ENCODE results near the gene MTUS2.
"Not testable (repeated sequence)": the region's sequence is repeated elsewhere in the genome, so short reads cannot be mapped to it uniquely, and the experiment has no call there.

The MTUS2 gene

GRCh38 chr13:28984326-28984725 lies 164.2 kb downstream of the MTUS2 start:
- Histone ChIP-seq H3K79me2 (ENCODE audit: control insufficient read depth, insufficient read depth, low read length, unreplicated experiment) (no peaks in the 10 kb centered on the region), H3K4me3 (ENCODE audit: low read depth, low read length) (no peak overlapping the region), H3K27ac (ENCODE audit: low read depth, low read length) (no peak overlapping the region), H3K4me1 (ENCODE audit: control insufficient read depth, insufficient read depth, low read length, unreplicated experiment) (no peaks in the 10 kb centered on the region), H3K27me3 (ENCODE audit: insufficient read depth, low read length) (no peaks in the 10 kb centered on the region), H3K36me3 (ENCODE audit: insufficient read depth, low read length) (no peaks in the 10 kb centered on the region), H2AFZ (ENCODE audit: low read length, unreplicated experiment) (no peak overlapping the region)

- no peak overlapping the region for H3K4me3 ChIP-seq (ENCODE audit: low read depth, low read length)
- H3K36me3 ChIP-seq (ENCODE audit: insufficient read depth, low read length): no peaks in the 10 kb centered on the region
- H3K27ac ChIP-seq (ENCODE audit: low read depth, low read length): no peak overlapping the region
- no peak overlapping the region for H2AFZ ChIP-seq (ENCODE audit: low read length, unreplicated experiment)
- H3K79me2 ChIP-seq (ENCODE audit: control insufficient read depth, insufficient read depth, low read length, unreplicated experiment): no peaks in the 10 kb centered on the region
- no peaks in the 10 kb centered on the region for H3K27me3 ChIP-seq (ENCODE audit: insufficient read depth, low read length)
- H3K4me1 ChIP-seq (ENCODE audit: control insufficient read depth, insufficient read depth, low read length, unreplicated experiment): no peaks in the 10 kb centered on the region
Measured at GRCh38 chr13:28984825-28985224, 164.7 kb downstream of the MTUS2 start.

- H3K36me3 ChIP-seq (ENCODE audit: insufficient read depth, low read length); H3K79me2 ChIP-seq (ENCODE audit: control insufficient read depth, insufficient read depth, low read length, unreplicated experiment); H2AFZ ChIP-seq (ENCODE audit: low read length, unreplicated experiment); H3K4me1 ChIP-seq (ENCODE audit: control insufficient read depth, insufficient read depth, low read length, unreplicated experiment); H3K27ac ChIP-seq (ENCODE audit: low read depth, low read length); H3K27me3 ChIP-seq (ENCODE audit: insufficient read depth, low read length); H3K4me3 ChIP-seq (ENCODE audit: low read depth, low read length): not testable (repeated sequence)
Measured at GRCh38 chr13:28990378-28990777, 170.2 kb downstream of the MTUS2 start.

- Histone ChIP-seq H3K27ac (ENCODE audit: low read depth, low read length) (no peak overlapping the region), H3K4me3 (ENCODE audit: low read depth, low read length) (no peak overlapping the region), H3K27me3 (ENCODE audit: insufficient read depth, low read length) (no peaks in the 10 kb centered on the region), H3K4me1 (ENCODE audit: control insufficient read depth, insufficient read depth, low read length, unreplicated experiment) (no peaks in the 10 kb centered on the region), H3K36me3 (ENCODE audit: insufficient read depth, low read length) (no peaks in the 10 kb centered on the region), H3K79me2 (ENCODE audit: control insufficient read depth, insufficient read depth, low read length, unreplicated experiment) (no peaks in the 10 kb centered on the region), H2AFZ (ENCODE audit: low read length, unreplicated experiment) (no peak overlapping the region)
Measured at GRCh38 chr13:28991764-28992163, 171.6 kb downstream of the MTUS2 start.

- Histone ChIP-seq H3K27ac (ENCODE audit: low read depth, low read length) (no peak overlapping the region), H3K27me3 (ENCODE audit: insufficient read depth, low read length) (no peaks in the 10 kb centered on the region), H3K4me1 (ENCODE audit: control insufficient read depth, insufficient read depth, low read length, unreplicated experiment) (no peaks in the 10 kb centered on the region), H3K79me2 (ENCODE audit: control insufficient read depth, insufficient read depth, low read length, unreplicated experiment) (no peaks in the 10 kb centered on the region), H3K4me3 (ENCODE audit: low read depth, low read length) (no peak overlapping the region), H3K36me3 (ENCODE audit: insufficient read depth, low read length) (no peaks in the 10 kb centered on the region), H2AFZ (ENCODE audit: low read length, unreplicated experiment) (no peak overlapping the region)
Measured at GRCh38 chr13:29000826-29001225, 180.7 kb downstream of the MTUS2 start.

GRCh38 chr13:29005035-29005762 lies 185.1 kb downstream of the MTUS2 start:
- H3K79me2 ChIP-seq (ENCODE audit: control insufficient read depth, insufficient read depth, low read length, unreplicated experiment): no peaks in the 10 kb centered on the region
- no peak overlapping the region for H3K27ac ChIP-seq (ENCODE audit: low read depth, low read length)
- no peaks in the 10 kb centered on the region for H3K27me3 ChIP-seq (ENCODE audit: insufficient read depth, low read length)
- H3K4me1 ChIP-seq (ENCODE audit: control insufficient read depth, insufficient read depth, low read length, unreplicated experiment): no peaks in the 10 kb centered on the region
- no peak overlapping the region for H2AFZ ChIP-seq (ENCODE audit: low read length, unreplicated experiment)
- H3K4me3 ChIP-seq (ENCODE audit: low read depth, low read length): no peak overlapping the region
- no peaks in the 10 kb centered on the region for H3K36me3 ChIP-seq (ENCODE audit: insufficient read depth, low read length)

GRCh38 chr13:29005763-29006120 lies 185.6 kb downstream of the MTUS2 start:
- Histone ChIP-seq H3K79me2 (ENCODE audit: control insufficient read depth, insufficient read depth, low read length, unreplicated experiment) (no peaks in the 10 kb centered on the region), H2AFZ (ENCODE audit: low read length, unreplicated experiment) (no peak overlapping the region), H3K36me3 (ENCODE audit: insufficient read depth, low read length) (no peaks in the 10 kb centered on the region), H3K4me3 (ENCODE audit: low read depth, low read length) (no peak overlapping the region), H3K4me1 (ENCODE audit: control insufficient read depth, insufficient read depth, low read length, unreplicated experiment) (no peaks in the 10 kb centered on the region), H3K27me3 (ENCODE audit: insufficient read depth, low read length) (no peaks in the 10 kb centered on the region), H3K27ac (ENCODE audit: low read depth, low read length) (no peak overlapping the region)

GRCh38 chr13:29006359-29006850 lies 186.3 kb downstream of the MTUS2 start:
- H3K4me3 ChIP-seq (ENCODE audit: low read depth, low read length): no peak overlapping the region
- H2AFZ ChIP-seq (ENCODE audit: low read length, unreplicated experiment): no peak overlapping the region

GRCh38 chr13:29008296-29008695 lies 188.2 kb downstream of the MTUS2 start:
- no peaks in the 10 kb centered on the region for H3K36me3 ChIP-seq (ENCODE audit: insufficient read depth, low read length)
- H3K79me2 ChIP-seq (ENCODE audit: control insufficient read depth, insufficient read depth, low read length, unreplicated experiment): no peaks in the 10 kb centered on the region
- no peaks in the 10 kb centered on the region for H3K27me3 ChIP-seq (ENCODE audit: insufficient read depth, low read length)
- no peak overlapping the region for H3K4me3 ChIP-seq (ENCODE audit: low read depth, low read length)
- no peak overlapping the region for H2AFZ ChIP-seq (ENCODE audit: low read length, unreplicated experiment)
- H3K4me1 ChIP-seq (ENCODE audit: control insufficient read depth, insufficient read depth, low read length, unreplicated experiment): no peaks in the 10 kb centered on the region
- H3K27ac ChIP-seq (ENCODE audit: low read depth, low read length): no peak overlapping the region

More at GRCh38 chr13:29006359-29006850, 186.3 kb downstream of the MTUS2 start:
- no peaks in the 10 kb centered on the region for H3K36me3 ChIP-seq (ENCODE audit: insufficient read depth, low read length)
- no peaks in the 10 kb centered on the region for H3K79me2 ChIP-seq (ENCODE audit: control insufficient read depth, insufficient read depth, low read length, unreplicated experiment)
- H3K27ac ChIP-seq (ENCODE audit: low read depth, low read length): no peak overlapping the region
- no peaks in the 10 kb centered on the region for H3K27me3 ChIP-seq (ENCODE audit: insufficient read depth, low read length)
- H3K4me1 ChIP-seq (ENCODE audit: control insufficient read depth, insufficient read depth, low read length, unreplicated experiment): no peaks in the 10 kb centered on the region

GRCh38 chr13:29020314-29020713 lies 200.2 kb downstream of the MTUS2 start:
- Histone ChIP-seq H3K4me1 (ENCODE audit: control insufficient read depth, insufficient read depth, low read length, unreplicated experiment) (no peaks in the 10 kb centered on the region), H2AFZ (ENCODE audit: low read length, unreplicated experiment) (no peak overlapping the region), H3K4me3 (ENCODE audit: low read depth, low read length) (no peak overlapping the region), H3K36me3 (ENCODE audit: insufficient read depth, low read length) (no peaks in the 10 kb centered on the region), H3K27ac (ENCODE audit: low read depth, low read length) (no peak overlapping the region), H3K79me2 (ENCODE audit: control insufficient read depth, insufficient read depth, low read length, unreplicated experiment) (no peaks in the 10 kb centered on the region), H3K27me3 (ENCODE audit: insufficient read depth, low read length) (no peaks in the 10 kb centered on the region)

GRCh38 chr13:29021311-29021710 lies 201.2 kb downstream of the MTUS2 start:
- H3K79me2 ChIP-seq (ENCODE audit: control insufficient read depth, insufficient read depth, low read length, unreplicated experiment): no peaks in the 10 kb centered on the region
- H2AFZ ChIP-seq (ENCODE audit: low read length, unreplicated experiment): no peak overlapping the region
- H3K4me3 ChIP-seq (ENCODE audit: low read depth, low read length): no peak overlapping the region

More at GRCh38 chr13:29021311-29021710, 201.2 kb downstream of the MTUS2 start:
- Histone ChIP-seq H3K27me3 (ENCODE audit: insufficient read depth, low read length) (no peaks in the 10 kb centered on the region), H3K36me3 (ENCODE audit: insufficient read depth, low read length) (no peaks in the 10 kb centered on the region), H3K27ac (ENCODE audit: low read depth, low read length) (no peak overlapping the region), H3K4me1 (ENCODE audit: control insufficient read depth, insufficient read depth, low read length, unreplicated experiment) (no peaks in the 10 kb centered on the region)
